Activated naive CD4-positive, alpha-beta T cell treated with anti-CD3 and anti-CD28 coated beads for 36 hours (primary cell): ENCODE data around the gene DLGAP1. TPM values are rescaled to one million over a fixed set of nuclear protein-coding genes. Genes with fewer than 3 reads are reported as not detected.

Experiments
- CTCF ChIA-PET: fragments of 350-600 bp; sonication (Branson Sonifier 250); formaldehyde crosslinking; loops from one replicate; lab custom pipeline; 2021; ENCODE audit warnings: antibody characterized with exemption; lab: Charles Lee
- DNase-seq: peaks from one replicate; pipeline ENCODE4 v3.0.0-alpha.2; 2020
- H3K27ac Mint-ChIP-seq: one replicate; pipeline ENCODE4 v1.8.0; 2021; ENCODE audit warnings: mild to moderate bottlenecking, mixed read lengths
- H3K27me3 Mint-ChIP-seq: one replicate; pipeline ENCODE4 v1.8.0; 2021; ENCODE audit warnings: low read depth, mixed read lengths
- H3K36me3 Mint-ChIP-seq: one replicate; pipeline ENCODE4 v1.8.0; 2021; ENCODE audit warnings: low read depth, mixed read lengths
- H3K4me1 Mint-ChIP-seq: one replicate; pipeline ENCODE4 v1.8.0; 2021; ENCODE audit warnings: low read depth, mixed read lengths
- H3K4me3 Mint-ChIP-seq: one replicate; pipeline ENCODE4 v1.8.0; 2021; ENCODE audit warnings: mild to moderate bottlenecking, moderate library complexity, mixed read lengths
- H3K9me3 Mint-ChIP-seq: one replicate; pipeline ENCODE4 v1.8.0; 2021; ENCODE audit warnings: mixed read lengths
- intact Hi-C: fragments of 100-400 bp; cut with micrococcal nuclease; formaldehyde crosslinking; loops from one replicate; pipeline ENCODE4 v1.15.1; 2023
- total RNA-seq, 2 experiments: library from RNA; stranded (reverse); gene quantifications; one replicate each; pipeline ENCODE4 v1.2.3, GENCODE V29; 2021

The DLGAP1 gene
- total RNA-seq, 2 experiments from 2014 or later: not detected

GRCh38 chr18:3983351-3983969 is 471.6 kb downstream of the DLGAP1 start:
- peaks cover 17% of the 10 kb centered on the region for H3K4me1 Mint-ChIP-seq
- CTCF ChIA-PET: interaction anchor here (4.8 kb wide), 1 partner anchor 11 kb away, joined by 31 read pairs; no protein-coding TSS in a partner anchor
- no peak overlapping the region for H3K4me3 Mint-ChIP-seq
- H3K27me3 Mint-ChIP-seq: no peaks in the 10 kb centered on the region
- intact Hi-C loops: no loop called here
- no peak for DNase-seq
- H3K27ac Mint-ChIP-seq: no peak overlapping the region
- peaks cover 2% of the 10 kb centered on the region for H3K36me3 Mint-ChIP-seq
- peaks cover 8% of the 10 kb centered on the region for H3K9me3 Mint-ChIP-seq

GRCh38 chr18:3982541-3982940 is 472.6 kb downstream of the DLGAP1 start:
- DNase-seq: no peak
- Mint-ChIP-seq H3K27me3 (no peaks in the 10 kb centered on the region), H3K9me3 (peaks cover 10% of the 10 kb centered on the region), H3K36me3 (peaks cover 2% of the 10 kb centered on the region), H3K27ac (no peak overlapping the region), H3K4me1 (peaks cover 17% of the 10 kb centered on the region), H3K4me3 (no peak overlapping the region)
- intact Hi-C loops: no loop called here
- CTCF ChIA-PET: no interaction called here

DNA sequence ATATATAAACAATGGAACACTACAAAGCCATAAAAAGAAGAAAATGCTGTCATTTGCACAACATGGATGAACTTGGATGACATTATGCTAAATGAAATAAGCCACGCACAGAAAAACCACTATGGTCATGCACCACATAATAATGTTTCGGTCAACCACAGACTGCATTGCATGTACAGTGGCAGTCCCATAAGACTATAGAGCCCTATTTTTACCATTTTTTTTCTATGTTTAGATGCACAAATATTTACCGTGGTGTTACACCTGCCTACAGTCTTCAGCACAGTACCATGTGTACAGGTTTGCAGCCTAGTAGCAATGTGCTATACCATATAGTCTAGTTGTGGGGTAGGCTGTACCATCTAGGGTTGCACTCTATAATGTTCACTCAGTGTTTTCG is 476.1 kb downstream of the DLGAP1 start:
- Mint-ChIP-seq H3K4me1 (no peaks in the 10 kb centered on the region), H3K27ac (no peak overlapping the region), H3K27me3 (no peaks in the 10 kb centered on the region), H3K4me3 (no peak overlapping the region), H3K36me3 (peaks cover 2% of the 10 kb centered on the region), H3K9me3 (peaks cover 10% of the 10 kb centered on the region)
- intact Hi-C loops: no loop called here
- no peak for DNase-seq
- CTCF ChIA-PET: no interaction called here

DNA sequence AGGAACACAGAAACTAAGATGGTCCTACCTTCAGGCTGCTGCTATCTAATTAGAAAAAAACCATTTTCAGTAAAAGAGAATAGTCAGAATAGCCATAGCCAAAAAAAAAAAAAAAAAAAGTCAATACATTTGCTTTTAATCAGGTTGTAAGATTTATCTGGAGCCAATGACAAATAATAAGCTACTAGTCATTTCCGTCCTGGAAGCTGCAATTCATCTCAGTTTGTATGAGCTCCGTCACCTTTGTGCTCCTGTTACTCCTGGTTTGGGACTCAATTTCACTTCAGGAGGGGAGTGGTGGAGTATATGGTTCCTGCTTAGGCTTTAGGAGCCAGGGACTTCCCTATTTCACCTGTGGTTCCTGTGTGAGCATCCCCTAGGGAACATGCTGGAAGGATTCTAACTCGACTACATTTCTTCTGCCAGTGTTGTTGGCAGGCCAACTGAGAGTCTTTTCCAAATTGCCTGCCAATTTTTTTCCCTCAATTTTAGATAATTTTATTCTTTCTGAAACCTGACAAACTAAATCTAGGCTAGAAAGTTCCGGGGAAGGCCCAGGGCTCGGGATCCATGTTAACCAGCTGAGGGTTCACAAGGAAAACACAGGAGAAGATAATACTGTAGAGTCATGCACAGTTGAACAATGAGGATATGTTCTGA is 481.8 kb downstream of the DLGAP1 start:
- H3K27ac Mint-ChIP-seq: no peak overlapping the region
- peaks cover 2% of the 10 kb centered on the region for H3K27me3 Mint-ChIP-seq
- intact Hi-C loops: no loop called here
- CTCF ChIA-PET: interaction anchor here (1.8 kb wide), 1 partner anchor 202 kb away, joined by 6 read pairs; no protein-coding TSS in a partner anchor
- no peaks in the 10 kb centered on the region for H3K4me1 Mint-ChIP-seq
- peaks cover 1% of the 10 kb centered on the region for H3K9me3 Mint-ChIP-seq
- no peak overlapping the region for H3K4me3 Mint-ChIP-seq
- H3K36me3 Mint-ChIP-seq: no peaks in the 10 kb centered on the region
- DNase-seq: no peak

DNA sequence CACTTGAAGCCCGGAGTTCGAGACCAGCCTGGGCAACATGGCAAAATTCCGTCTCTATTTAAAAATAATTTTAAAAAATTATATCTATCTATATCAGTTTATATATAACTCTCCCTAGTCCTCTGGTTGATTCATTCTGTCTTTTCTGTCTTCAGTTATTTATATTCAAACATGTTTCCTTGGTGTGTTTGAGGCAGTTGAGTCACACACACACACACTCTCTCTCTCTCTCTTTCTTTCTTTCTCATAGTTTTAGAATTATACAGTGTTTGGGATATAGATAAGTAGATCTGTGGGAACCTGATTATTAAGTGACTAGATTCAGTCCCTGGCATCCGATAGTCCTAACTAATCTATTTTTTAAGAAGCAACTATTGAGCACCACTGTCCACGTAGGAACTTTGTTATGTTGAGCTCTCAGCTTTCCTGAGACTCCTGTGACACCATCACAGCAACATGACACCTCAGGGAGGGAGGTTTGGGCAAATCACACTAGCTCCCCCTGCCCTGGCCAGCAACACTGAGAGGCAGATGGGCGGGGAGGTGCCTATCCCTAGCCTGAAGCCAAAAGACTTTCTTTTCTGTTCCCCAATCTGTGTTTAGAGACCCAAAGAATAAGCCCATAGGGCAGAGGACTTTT is 482.7 kb downstream of the DLGAP1 start:
- CTCF ChIA-PET: interaction anchor here (1.8 kb wide), 1 partner anchor 201 kb away, joined by 6 read pairs; no protein-coding TSS in a partner anchor
- no peaks in the 10 kb centered on the region for H3K36me3 Mint-ChIP-seq
- H3K27ac Mint-ChIP-seq: no peak overlapping the region
- DNase-seq: no peak
- H3K27me3 Mint-ChIP-seq: peaks cover 2% of the 10 kb centered on the region
- H3K4me1 Mint-ChIP-seq: no peaks in the 10 kb centered on the region
- intact Hi-C loops: no loop called here
- H3K4me3 Mint-ChIP-seq: no peak overlapping the region
- H3K9me3 Mint-ChIP-seq: no peaks in the 10 kb centered on the region

GRCh38 chr18:3970929-3971328 is 484.2 kb downstream of the DLGAP1 start:
- Mint-ChIP-seq H3K9me3 (no peaks in the 10 kb centered on the region), H3K27me3 (peaks cover 2% of the 10 kb centered on the region), H3K4me1 (no peaks in the 10 kb centered on the region), H3K36me3 (no peaks in the 10 kb centered on the region), H3K4me3 (no peak overlapping the region), H3K27ac (no peak overlapping the region)
- no peak for DNase-seq
- intact Hi-C loops: no loop called here
- CTCF ChIA-PET: no interaction called here

DNA sequence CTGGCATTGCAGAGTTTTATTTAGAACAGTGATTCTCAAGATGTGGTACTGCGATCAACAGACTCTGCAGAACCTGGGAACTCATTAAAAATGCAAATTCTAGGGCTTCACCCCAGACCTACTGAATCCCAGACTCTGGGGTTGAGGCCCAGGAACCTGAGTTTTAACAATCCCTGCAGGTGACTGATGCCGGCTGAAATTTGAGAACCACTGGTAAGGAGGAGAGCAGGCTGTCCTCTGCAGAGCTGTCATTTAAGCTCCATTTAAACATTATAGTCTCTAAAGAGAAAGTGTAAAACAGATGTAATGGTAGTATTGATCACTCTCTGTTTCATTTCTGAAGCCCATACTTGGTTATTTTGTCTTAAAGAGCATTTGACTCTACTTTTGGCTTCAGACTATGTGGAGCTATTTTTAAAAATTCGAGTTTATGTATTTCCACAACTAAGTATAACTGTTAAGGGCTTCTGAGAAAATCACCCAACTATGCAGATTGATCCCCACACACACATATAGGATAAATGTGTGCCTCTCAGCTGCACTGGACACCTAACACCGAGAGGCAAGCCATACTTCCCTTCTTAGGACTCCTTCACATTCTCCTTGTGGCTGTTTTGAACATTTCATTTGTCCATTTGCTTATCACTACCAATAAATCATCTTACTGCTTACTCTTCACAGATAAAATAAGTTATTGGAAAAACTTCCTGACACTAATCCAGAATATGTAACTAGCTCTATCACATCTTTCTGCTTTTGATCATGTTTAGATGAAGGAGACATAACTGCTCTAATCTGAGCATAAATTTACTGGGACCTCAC is 487.5 kb downstream of the DLGAP1 start:
- intact Hi-C loops: no loop called here
- H3K4me1 Mint-ChIP-seq: no peaks in the 10 kb centered on the region
- DNase-seq: no peak
- H3K4me3 Mint-ChIP-seq: no peak overlapping the region
- no peak overlapping the region for H3K27ac Mint-ChIP-seq
- H3K27me3 Mint-ChIP-seq: peaks cover 3% of the 10 kb centered on the region
- CTCF ChIA-PET: interaction anchor here (2.5 kb wide), 1 partner anchor 28 kb away, joined by 10 read pairs; no protein-coding TSS in a partner anchor
- H3K9me3 Mint-ChIP-seq: no peaks in the 10 kb centered on the region
- no peaks in the 10 kb centered on the region for H3K36me3 Mint-ChIP-seq

DNA sequence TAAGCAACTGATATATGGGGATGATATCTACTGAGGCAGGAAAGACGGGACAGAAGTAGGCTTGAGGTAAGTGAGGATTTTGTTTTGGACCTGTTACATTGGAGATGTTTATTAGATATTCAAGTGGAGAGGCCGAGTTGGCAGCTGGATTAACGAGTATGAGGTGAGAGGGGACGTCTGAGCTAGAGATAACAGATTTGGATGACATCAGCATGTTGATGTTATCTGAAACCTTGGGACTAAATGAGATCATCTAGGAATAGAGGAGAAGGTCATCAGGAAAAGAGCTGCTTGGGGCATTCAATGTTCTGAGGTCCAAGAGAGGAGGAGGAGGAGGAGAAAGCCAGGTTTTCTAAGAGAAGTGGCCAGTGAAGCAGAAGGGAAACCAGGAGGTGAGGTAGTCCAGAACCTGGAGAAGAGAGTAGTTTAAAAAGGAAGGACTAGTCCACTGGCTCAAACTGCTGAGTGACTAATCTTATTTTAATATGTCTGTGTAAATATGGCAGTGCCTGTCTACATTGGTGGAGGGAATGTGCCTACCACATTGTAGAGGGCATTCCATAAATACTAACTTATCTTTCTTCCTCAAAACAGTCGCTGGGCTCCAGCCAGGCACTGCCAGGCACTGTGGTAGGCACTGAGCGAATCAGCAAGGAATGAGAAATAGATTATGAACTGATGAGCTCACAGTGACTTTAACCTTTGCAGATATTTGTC is 488.3 kb downstream of the DLGAP1 start:
- H3K9me3 Mint-ChIP-seq: no peaks in the 10 kb centered on the region
- no peak overlapping the region for H3K27ac Mint-ChIP-seq
- CTCF ChIA-PET: interaction anchor here (2.5 kb wide), 1 partner anchor 28 kb away, joined by 10 read pairs; no protein-coding TSS in a partner anchor
- no peak for DNase-seq
- peaks cover 3% of the 10 kb centered on the region for H3K27me3 Mint-ChIP-seq
- no peaks in the 10 kb centered on the region for H3K4me1 Mint-ChIP-seq
- H3K36me3 Mint-ChIP-seq: no peaks in the 10 kb centered on the region
- intact Hi-C loops: no loop called here
- no peak overlapping the region for H3K4me3 Mint-ChIP-seq

GRCh38 chr18:3966246-3966641 is 488.9 kb downstream of the DLGAP1 start:
- Mint-ChIP-seq H3K36me3 (no peaks in the 10 kb centered on the region), H3K4me3 (no peak overlapping the region), H3K27ac (no peak overlapping the region), H3K27me3 (peaks cover 3% of the 10 kb centered on the region), H3K9me3 (no peaks in the 10 kb centered on the region), H3K4me1 (no peaks in the 10 kb centered on the region)
- intact Hi-C loops: no loop called here
- CTCF ChIA-PET: interaction anchor here (2.5 kb wide), 1 partner anchor 29 kb away, joined by 10 read pairs; no protein-coding TSS in a partner anchor
- no peak for DNase-seq

GRCh38 chr18:3960977-3961376 is 494.1 kb downstream of the DLGAP1 start:
- CTCF ChIA-PET: no interaction called here
- H3K27me3 Mint-ChIP-seq: peaks cover 7% of the 10 kb centered on the region
- no peaks in the 10 kb centered on the region for H3K36me3 Mint-ChIP-seq

GRCh38 chr18:3960142-3960541 is 495.0 kb downstream of the DLGAP1 start:
- no peaks in the 10 kb centered on the region for H3K9me3 Mint-ChIP-seq
- CTCF ChIA-PET: no interaction called here
- H3K27me3 Mint-ChIP-seq: peaks cover 7% of the 10 kb centered on the region
- no peak overlapping the region for H3K27ac Mint-ChIP-seq
- H3K4me1 Mint-ChIP-seq: no peaks in the 10 kb centered on the region
- no peak overlapping the region for H3K4me3 Mint-ChIP-seq
- H3K36me3 Mint-ChIP-seq: no peaks in the 10 kb centered on the region
- no peak for DNase-seq
- intact Hi-C loops: no loop called here

More at GRCh38 chr18:3960977-3961376, 494.1 kb downstream of the DLGAP1 start:
- intact Hi-C loops: no loop called here
- no peak overlapping the region for H3K27ac Mint-ChIP-seq
- no peaks in the 10 kb centered on the region for H3K4me1 Mint-ChIP-seq
- no peak for DNase-seq
- no peak overlapping the region for H3K4me3 Mint-ChIP-seq
- no peaks in the 10 kb centered on the region for H3K9me3 Mint-ChIP-seq
